Neural progenitor cell (in vitro differentiated cells): ENCODE measurements around the gene COLEC11. TPM values are rescaled to one million over a fixed set of nuclear protein-coding genes. Genes with fewer than 3 reads are reported as not detected.

Experiments
- DNase-seq: peaks from one replicate; pipeline ENCODE4 v3.0.0-alpha.2; 2016; ENCODE audit warnings: low spot score
- H2AFZ ChIP-seq: fragments of 200-600 bp; sonication (generic); replicated peaks from 2 replicates; pipeline ENCODE4 v1.6.1; 2016; ENCODE audit warnings: antibody characterized with exemption
- H3F3A ChIP-seq: fragments of 200-600 bp; sonication (generic); 2 replicates; pipeline ENCODE4 v1.6.1; 2016; ENCODE audit warnings: antibody characterized with exemption, low read depth
- H3K27ac ChIP-seq: fragments of 200-600 bp; sonication (generic); 2 replicates; pipeline ENCODE4 v1.5.1; 2016; ENCODE audit warnings: mild to moderate bottlenecking
- H3K27me3 ChIP-seq: fragments of 200-600 bp; sonication (generic); 2 replicates; pipeline ENCODE4 v1.6.1; 2016; ENCODE audit warnings: mild to moderate bottlenecking, moderate library complexity
- H3K36me3 ChIP-seq: fragments of 200-600 bp; sonication (generic); 2 replicates; pipeline ENCODE4 v1.5.1; 2016
- H3K4me1 ChIP-seq: fragments of 200-600 bp; sonication (generic); 2 replicates; pipeline ENCODE4 v1.6.1; 2016; ENCODE audit warnings: mixed run types
- H3K4me2 ChIP-seq: fragments of 200-600 bp; sonication (generic); 2 replicates; pipeline ENCODE4 v1.6.1; 2016
- H3K4me3 ChIP-seq: fragments of 200-600 bp; sonication (generic); 2 replicates; pipeline ENCODE4 v1.5.1; 2016
- H3K79me2 ChIP-seq: fragments of 200-600 bp; sonication (generic); 2 replicates; pipeline ENCODE4 v1.6.1; 2016; ENCODE audit warnings: low read depth
- H3K9ac ChIP-seq: fragments of 200-600 bp; sonication (generic); 2 replicates; pipeline ENCODE4 v1.6.1; 2016
- H3K9me3 ChIP-seq: fragments of 200-600 bp; sonication (generic); 2 replicates; pipeline ENCODE4 v1.5.1; 2016; ENCODE audit warnings: low read depth
- H4K20me1 ChIP-seq: fragments of 200-600 bp; sonication (generic); 2 replicates; pipeline ENCODE4 v1.6.1; 2016; ENCODE audit warnings: low read depth
- H3K27ac Mint-ChIP-seq: 3 replicates; pipeline ENCODE4 v1.8.0; 2021; ENCODE audit warnings: mixed read lengths
- H3K27me3 Mint-ChIP-seq: 2 replicates; pipeline ENCODE4 v1.8.0; 2022; ENCODE audit warnings: low read depth, mild to moderate bottlenecking, inconsistent platforms, moderate library complexity, mixed read lengths; ENCODE audit not compliant: insufficient read depth
- H3K36me3 Mint-ChIP-seq: 3 replicates; pipeline ENCODE4 v1.8.0; 2021; ENCODE audit warnings: mixed read lengths
- H3K4me1 Mint-ChIP-seq: 3 replicates; pipeline ENCODE4 v1.8.0; 2021; ENCODE audit warnings: mixed read lengths
- H3K4me3 Mint-ChIP-seq: 3 replicates; pipeline ENCODE4 v1.8.0; 2021; ENCODE audit warnings: mild to moderate bottlenecking, moderate library complexity, mixed read lengths
- H3K9me3 Mint-ChIP-seq: 3 replicates; pipeline ENCODE4 v1.8.0; 2020; ENCODE audit warnings: mixed read lengths
- EZH2 ChIP-seq: fragments of 200-600 bp; sonication (generic); IDR thresholded peaks from 2 replicates; pipeline ENCODE4 v1.6.1; 2017; ENCODE audit warnings: antibody characterized with exemption, mild to moderate bottlenecking, moderate library complexity
- EZH2phosphoT487 ChIP-seq: fragments of 200-600 bp; sonication (generic); IDR thresholded peaks from 2 replicates; pipeline ENCODE4 v1.6.1; 2017; ENCODE audit warnings: antibody characterized with exemption
- total RNA-seq: library from RNA; depleted of rRNA; stranded (reverse); fragments of >200 nt; gene quantifications from 2 replicates; pipeline ENCODE4 v1.2.3, GENCODE V29; 2015; ENCODE audit warnings: low replicate concordance
- TF ChIP-seq, protein P1 (sequence below): fragments of 200-600 bp; sonication (generic); IDR thresholded peaks from 2 replicates; pipeline ENCODE4 v1.5.1; 2017; ENCODE audit warnings: antibody characterized with exemption, mild to moderate bottlenecking

Gene COLEC11
- total RNA-seq, 1 donor from 2014 or later: not detected

DNA sequence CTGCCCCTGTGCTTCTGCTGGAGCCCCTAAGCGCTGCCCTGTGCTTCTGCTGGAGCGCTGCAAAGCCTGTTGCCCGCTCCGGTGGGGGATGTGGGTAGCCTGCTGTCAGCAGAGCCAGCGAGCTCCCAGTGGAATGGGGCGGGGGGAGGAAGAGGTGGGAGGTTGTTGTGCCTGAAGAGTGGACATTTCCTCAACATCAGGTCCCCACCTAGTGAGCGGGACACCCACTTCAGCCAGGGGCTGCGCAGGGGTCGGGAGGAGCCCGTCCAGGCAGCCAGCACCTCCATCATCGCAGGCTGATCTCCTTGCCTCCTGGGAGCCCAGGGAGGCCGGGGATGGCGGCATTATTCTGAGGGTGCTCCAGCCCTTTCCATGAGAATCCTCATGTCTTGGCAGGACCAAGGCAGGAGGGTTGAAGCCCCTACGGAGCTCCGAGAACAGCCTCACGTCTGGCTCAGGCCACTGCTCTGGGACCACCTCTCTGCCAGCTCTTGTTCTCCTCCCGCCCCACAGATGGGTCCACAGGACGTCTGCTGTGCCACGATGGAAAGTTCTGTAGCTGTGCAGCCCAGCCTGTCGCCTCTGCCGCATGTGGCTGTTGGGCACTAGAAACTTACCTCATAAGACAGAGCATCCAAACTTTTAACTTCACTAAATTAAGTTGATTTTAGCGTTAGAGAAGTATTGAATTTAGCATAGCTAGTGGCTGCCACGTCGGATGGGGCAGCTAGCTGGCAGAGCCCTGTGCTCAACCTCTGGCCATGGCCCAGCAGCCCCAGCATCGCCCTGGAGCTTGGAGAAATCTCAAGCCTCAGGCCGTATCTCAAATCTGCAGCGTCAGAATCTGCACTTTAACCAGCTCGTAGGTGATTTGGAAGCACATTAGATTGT lies 61.2 kb downstream of the COLEC11 start:
- no peak overlapping the region for H3K9ac ChIP-seq
- no peak for DNase-seq
- H4K20me1 ChIP-seq: no peaks in the 10 kb centered on the region
- H3K27me3 Mint-ChIP-seq: peaks cover 19% of the 10 kb centered on the region
- no peaks in the 10 kb centered on the region for H3K36me3 Mint-ChIP-seq
- H3K4me1 ChIP-seq: peaks cover 17% of the 10 kb centered on the region
- no peaks in the 10 kb centered on the region for H3K36me3 ChIP-seq
- peak overlapping the region; percentile 85 for H3K27ac Mint-ChIP-seq
- no peak overlapping the region for H2AFZ ChIP-seq
- no peak overlapping the region for H3K4me3 Mint-ChIP-seq
- H3K27me3 ChIP-seq: no peaks in the 10 kb centered on the region
- H3K4me3 ChIP-seq: no peak overlapping the region
- H3K79me2 ChIP-seq: no peaks in the 10 kb centered on the region
- no peak overlapping the region for H3K4me2 ChIP-seq
- peaks cover 6% of the 10 kb centered on the region for H3K9me3 Mint-ChIP-seq
- TF ChIP-seq, protein P1, sequence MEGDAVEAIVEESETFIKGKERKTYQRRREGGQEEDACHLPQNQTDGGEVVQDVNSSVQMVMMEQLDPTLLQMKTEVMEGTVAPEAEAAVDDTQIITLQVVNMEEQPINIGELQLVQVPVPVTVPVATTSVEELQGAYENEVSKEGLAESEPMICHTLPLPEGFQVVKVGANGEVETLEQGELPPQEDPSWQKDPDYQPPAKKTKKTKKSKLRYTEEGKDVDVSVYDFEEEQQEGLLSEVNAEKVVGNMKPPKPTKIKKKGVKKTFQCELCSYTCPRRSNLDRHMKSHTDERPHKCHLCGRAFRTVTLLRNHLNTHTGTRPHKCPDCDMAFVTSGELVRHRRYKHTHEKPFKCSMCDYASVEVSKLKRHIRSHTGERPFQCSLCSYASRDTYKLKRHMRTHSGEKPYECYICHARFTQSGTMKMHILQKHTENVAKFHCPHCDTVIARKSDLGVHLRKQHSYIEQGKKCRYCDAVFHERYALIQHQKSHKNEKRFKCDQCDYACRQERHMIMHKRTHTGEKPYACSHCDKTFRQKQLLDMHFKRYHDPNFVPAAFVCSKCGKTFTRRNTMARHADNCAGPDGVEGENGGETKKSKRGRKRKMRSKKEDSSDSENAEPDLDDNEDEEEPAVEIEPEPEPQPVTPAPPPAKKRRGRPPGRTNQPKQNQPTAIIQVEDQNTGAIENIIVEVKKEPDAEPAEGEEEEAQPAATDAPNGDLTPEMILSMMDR: no peak
- TF ChIP-seq EZH2 (no peak), EZH2phosphoT487 (no peak)
- no peaks in the 10 kb centered on the region for H3K9me3 ChIP-seq
- peaks cover 19% of the 10 kb centered on the region for H3F3A ChIP-seq
- H3K27ac ChIP-seq: no peak overlapping the region
- peaks cover 77% of the 10 kb centered on the region for H3K4me1 Mint-ChIP-seq

DNA sequence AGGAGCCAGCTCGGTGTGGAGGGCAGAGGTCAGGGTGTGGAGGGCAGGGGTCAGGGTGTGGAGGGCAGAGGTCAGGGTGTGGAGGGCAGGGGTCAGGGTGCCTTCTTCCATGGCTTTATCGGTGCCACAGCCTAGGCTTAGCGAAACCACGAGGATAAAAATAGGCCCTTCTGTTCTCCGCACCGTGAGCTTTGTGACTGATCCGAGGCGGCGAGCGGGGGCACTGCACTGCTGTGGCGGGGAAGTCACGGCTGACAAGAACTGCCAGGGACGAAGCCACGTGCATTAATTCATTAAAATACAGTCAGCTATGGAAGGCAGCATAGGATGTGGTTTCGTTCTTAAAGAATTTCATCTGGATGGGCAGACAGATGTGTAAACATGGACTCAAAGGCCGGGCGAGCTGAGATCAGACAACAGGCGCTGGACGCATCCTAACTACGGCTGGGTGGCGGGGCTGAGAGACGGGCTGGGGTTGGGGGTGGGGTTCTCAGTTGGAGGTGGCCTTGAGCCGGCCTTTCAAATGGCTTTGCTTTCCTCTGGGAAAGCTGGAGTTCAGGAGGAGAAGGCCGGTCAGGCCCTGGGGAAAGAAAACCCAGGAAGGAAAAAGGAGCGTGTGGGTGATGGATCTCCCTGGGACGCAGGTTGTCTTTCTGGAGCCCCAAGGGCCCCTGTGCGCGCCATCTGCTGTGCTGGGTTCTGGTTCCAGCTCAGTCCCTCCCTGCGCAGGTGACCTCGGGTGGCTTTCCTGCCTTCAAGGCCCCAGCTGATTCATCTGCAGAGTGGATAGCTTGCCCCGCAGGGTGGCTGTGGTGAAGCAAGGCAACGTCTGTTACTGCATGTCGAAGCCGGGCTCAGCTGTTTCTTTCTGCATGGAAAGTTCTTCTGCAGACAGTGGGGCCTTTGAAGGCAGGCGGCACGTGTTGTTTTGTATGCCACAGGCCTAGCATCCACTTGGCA lies 62.1 kb downstream of the COLEC11 start:
- H2AFZ ChIP-seq: no peak overlapping the region
- H3K79me2 ChIP-seq: no peaks in the 10 kb centered on the region
- H3K9me3 Mint-ChIP-seq: peaks cover 6% of the 10 kb centered on the region
- no peaks in the 10 kb centered on the region for H3K27me3 ChIP-seq
- no peaks in the 10 kb centered on the region for H3K9me3 ChIP-seq
- no peaks in the 10 kb centered on the region for H3K36me3 Mint-ChIP-seq
- peaks cover 77% of the 10 kb centered on the region for H3K4me1 Mint-ChIP-seq
- peak overlapping the region; percentile 96 for H3K27ac Mint-ChIP-seq
- no peak overlapping the region for H3K4me3 ChIP-seq
- no peak overlapping the region for H3K27ac ChIP-seq
- no peaks in the 10 kb centered on the region for H3K36me3 ChIP-seq
- peaks cover 12% of the 10 kb centered on the region for H3K4me1 ChIP-seq
- H4K20me1 ChIP-seq: no peaks in the 10 kb centered on the region
- H3K4me2 ChIP-seq: no peak overlapping the region
- H3K4me3 Mint-ChIP-seq: no peak overlapping the region
- H3K27me3 Mint-ChIP-seq: peaks cover 17% of the 10 kb centered on the region
- no peak overlapping the region for H3K9ac ChIP-seq
- DNase-seq: no peak
- H3F3A ChIP-seq: peaks cover 12% of the 10 kb centered on the region
- TF ChIP-seq EZH2phosphoT487 (no peak), EZH2 (no peak)
- TF ChIP-seq, protein P1: no peak

DNA sequence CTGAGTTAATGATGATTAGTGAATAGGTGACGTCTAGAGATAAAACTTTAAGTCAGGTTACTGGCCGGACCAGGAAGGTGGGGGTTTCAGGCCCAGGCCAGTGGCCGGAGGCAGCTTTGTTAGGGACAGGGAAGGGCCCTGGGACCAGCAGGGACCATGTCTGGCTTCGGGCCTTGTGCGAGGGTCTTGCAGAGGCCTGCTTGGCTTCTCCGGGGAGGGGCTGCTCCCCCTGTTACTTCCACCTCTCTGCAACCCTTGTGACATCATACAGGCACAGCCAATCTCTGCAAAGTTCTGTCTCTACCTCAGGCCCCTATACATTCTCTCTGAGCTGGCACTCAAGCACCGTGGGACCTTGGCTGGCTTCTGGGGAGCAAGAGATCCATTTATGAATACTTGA lies 63.0 kb downstream of the COLEC11 start, which contains the start of gene ALLC:
TSS of gene ALLC (plus strand) at position 320 of the 400 bp plus-strand sequence. CDS start 12,958 bp downstream, outside the sequence.
- Histone ChIP-seq H3K27me3 (no peaks in the 10 kb centered on the region), H3K4me2 (no peak within 1 kb of the TSS), H3K4me3 (no peak within 1 kb of the TSS), H3K9ac (no peak within 1 kb of the TSS), H3K36me3 (no peaks in the 10 kb centered on the region), H3K27ac (no peak within 1 kb of the TSS), H4K20me1 (no peaks in the 10 kb centered on the region), H3K9me3 (no peaks in the 10 kb centered on the region), H3K79me2 (no peaks in the 10 kb centered on the region), H3F3A (peaks cover 9% of the 10 kb centered on the region), H2AFZ (no peak within 1 kb of the TSS), H3K4me1 (peaks cover 10% of the 10 kb centered on the region)
- TF ChIP-seq, protein P1: no peak
- no peak for TF ChIP-seq EZH2phosphoT487
- no peak for TF ChIP-seq EZH2
- peaks cover 4% of the 10 kb centered on the region for H3K9me3 Mint-ChIP-seq
- peaks cover 15% of the 10 kb centered on the region for H3K27me3 Mint-ChIP-seq
- H3K27ac Mint-ChIP-seq: peak within 1 kb of the TSS; percentile 96
- no peak within 1 kb of the TSS for H3K4me3 Mint-ChIP-seq
- H3K36me3 Mint-ChIP-seq: no peaks in the 10 kb centered on the region
- no peak for DNase-seq
- peaks cover 71% of the 10 kb centered on the region for H3K4me1 Mint-ChIP-seq
